AG09309 (cell line): ENCODE measurements around the gene IL21R.
"Not testable (repeated sequence)": the region's sequence is repeated elsewhere in the genome, so short reads cannot be mapped to it uniquely, and the experiment has no call there.

Source experiments
- DNase-seq: peaks from one replicate; pipeline ENCODE4 v3.0.0-alpha.2; 2010; ENCODE audit warnings: low read depth
- H3K4me3 ChIP-seq: 2 replicates; pipeline ENCODE4 v1.5.1; 2011; ENCODE audit warnings: mild to moderate bottlenecking, low read depth, low read length, moderate library complexity; ENCODE audit not compliant: control insufficient read depth
- TF ChIP-seq, protein P1 (sequence below): IDR thresholded peaks from 2 replicates; pipeline ENCODE4 v1.5.1; 2011; ENCODE audit warnings: mild to moderate bottlenecking, low read depth, low read length, inconsistent platforms; ENCODE audit not compliant: insufficient read depth, control insufficient read depth; ENCODE audit errors: missing control alignments

The IL21R gene

DNA sequence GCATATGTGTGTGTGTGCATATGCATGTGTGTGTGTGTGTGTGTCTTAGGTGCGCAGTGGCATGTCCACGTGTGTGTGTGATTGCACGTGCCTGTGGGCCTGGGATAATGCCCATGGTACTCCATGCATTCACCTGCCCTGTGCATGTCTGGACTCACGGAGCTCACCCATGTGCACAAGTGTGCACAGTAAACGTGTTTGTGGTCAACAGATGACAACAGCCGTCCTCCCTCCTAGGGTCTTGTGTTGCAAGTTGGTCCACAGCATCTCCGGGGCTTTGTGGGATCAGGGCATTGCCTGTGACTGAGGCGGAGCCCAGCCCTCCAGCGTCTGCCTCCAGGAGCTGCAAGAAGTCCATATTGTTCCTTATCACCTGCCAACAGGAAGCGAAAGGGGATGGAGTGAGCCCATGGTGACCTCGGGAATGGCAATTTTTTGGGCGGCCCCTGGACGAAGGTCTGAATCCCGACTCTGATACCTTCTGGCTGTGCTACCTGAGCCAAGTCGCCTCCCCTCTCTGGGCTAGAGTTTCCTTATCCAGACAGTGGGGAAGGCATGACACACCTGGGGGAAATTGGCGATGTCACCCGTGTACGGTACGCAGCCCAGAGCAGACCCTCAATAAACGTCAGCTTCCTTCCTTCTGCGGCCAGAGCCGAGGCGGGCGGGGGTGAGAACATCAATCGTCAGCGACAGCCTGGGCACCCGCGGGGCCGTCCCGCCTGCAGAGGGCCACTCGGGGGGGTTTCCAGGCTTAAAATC, 47.6 kb downstream of the IL21R start:
- TF ChIP-seq, protein P1, sequence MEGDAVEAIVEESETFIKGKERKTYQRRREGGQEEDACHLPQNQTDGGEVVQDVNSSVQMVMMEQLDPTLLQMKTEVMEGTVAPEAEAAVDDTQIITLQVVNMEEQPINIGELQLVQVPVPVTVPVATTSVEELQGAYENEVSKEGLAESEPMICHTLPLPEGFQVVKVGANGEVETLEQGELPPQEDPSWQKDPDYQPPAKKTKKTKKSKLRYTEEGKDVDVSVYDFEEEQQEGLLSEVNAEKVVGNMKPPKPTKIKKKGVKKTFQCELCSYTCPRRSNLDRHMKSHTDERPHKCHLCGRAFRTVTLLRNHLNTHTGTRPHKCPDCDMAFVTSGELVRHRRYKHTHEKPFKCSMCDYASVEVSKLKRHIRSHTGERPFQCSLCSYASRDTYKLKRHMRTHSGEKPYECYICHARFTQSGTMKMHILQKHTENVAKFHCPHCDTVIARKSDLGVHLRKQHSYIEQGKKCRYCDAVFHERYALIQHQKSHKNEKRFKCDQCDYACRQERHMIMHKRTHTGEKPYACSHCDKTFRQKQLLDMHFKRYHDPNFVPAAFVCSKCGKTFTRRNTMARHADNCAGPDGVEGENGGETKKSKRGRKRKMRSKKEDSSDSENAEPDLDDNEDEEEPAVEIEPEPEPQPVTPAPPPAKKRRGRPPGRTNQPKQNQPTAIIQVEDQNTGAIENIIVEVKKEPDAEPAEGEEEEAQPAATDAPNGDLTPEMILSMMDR = no peak
- no peak overlapping the region for H3K4me3 ChIP-seq
- DNase-seq = no peak

DNA sequence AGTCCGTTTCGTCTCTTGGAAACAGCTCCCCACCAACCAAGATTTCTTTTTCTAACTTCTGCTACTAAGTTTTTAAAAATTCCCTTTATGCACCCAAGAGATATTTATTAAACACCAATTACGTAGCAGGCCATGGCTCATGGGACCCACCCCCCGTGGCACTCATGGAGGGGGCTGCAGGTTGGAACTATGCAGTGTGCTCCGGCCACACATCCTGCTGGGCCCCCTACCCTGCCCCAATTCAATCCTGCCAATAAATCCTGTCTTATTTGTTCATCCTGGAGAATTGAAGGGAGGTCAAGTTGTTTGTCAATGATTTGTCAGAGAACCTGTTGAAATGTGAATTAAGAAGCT, 48.2 kb downstream of the IL21R start:
- H3K4me3 ChIP-seq = no peak overlapping the region
- DNase-seq = no peak
- TF ChIP-seq, protein P1 = no peak

DNA sequence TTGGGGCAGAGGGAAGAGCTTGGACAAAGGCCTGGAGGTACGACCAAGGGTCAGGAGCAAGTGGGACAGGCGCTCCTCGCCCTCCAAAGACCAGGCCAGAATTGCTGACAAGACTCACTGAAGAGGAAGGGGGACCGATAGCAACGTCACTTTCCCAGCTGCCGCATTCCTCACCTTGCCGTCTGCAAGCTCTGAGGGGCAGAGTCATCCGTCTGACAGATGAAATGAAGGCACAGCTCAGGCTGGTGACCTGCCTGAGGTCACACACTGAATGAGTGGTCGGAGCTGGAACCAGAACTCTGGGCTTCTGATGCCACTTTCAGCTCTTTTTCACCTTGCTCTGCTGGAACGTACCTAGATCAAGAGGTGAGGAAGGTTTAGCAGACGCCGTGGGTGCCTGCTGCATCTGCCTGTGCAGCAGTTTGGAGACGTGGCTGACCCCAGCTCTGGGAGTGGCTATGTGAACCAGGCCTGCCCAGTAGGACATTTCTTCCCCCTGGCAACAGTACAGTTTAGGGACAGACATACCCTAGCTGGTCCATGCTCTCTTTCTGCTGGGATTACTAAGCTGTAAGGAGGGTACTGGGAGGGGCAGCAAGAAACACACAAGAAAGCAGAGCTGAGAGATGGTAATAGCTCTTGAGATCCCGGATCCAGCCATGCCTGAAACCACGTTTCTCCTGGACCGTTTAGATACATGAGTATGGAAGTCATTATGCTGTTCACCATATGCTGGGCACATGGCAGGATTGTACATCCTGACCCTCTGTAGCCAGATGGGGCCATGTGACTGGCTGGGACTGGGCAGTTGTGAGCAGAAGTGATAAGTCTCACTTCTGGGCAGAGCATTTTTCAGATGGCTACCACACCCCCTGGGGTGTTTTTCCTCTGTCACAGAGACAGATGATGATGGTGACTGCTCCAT, 50.9 kb downstream of the IL21R start:
- DNase-seq = no peak
- TF ChIP-seq, protein P1 = no peak
- no peak overlapping the region for H3K4me3 ChIP-seq

DNA sequence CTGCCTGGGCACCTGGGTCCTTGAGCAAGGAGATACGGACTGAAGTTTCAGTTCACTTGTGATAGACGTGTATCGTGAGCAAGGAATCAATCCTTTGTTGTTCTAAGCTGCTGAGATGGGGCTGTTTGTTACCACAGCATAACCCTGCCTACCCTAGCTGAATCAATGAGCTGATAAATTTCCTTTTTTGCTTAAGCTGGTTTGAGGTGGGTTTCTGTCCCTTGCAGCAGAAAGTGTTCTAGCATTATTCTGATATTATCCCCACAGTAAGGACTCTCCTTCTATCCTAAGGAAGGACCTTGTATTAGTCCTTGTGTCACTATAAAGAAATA, 51.5 kb downstream of the IL21R start:
- no peak for DNase-seq
- H3K4me3 ChIP-seq = no peak overlapping the region
- TF ChIP-seq, protein P1 = no peak

DNA sequence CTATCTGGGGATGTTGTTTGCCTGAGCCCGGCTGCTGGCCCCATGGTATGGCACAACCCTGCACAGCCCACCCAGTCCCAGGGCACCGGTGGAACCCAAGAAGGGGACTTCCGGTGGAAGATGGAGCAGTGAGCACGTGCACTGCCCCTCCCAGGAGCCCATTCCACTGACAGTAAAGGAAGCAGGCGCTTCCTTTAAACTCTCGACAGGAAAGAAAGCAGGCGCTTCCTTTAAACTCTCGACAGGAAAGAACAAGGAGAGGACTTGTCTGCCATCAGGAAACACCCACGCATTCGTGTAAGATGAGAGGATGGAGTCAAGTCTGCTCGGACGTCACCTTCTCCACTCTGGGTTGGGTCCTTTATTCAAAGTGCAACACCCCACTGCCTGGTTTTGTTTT, 53.7 kb downstream of the IL21R start:
- TF ChIP-seq, protein P1 = no peak
- no peak for DNase-seq
- H3K4me3 ChIP-seq = no peak overlapping the region

DNA sequence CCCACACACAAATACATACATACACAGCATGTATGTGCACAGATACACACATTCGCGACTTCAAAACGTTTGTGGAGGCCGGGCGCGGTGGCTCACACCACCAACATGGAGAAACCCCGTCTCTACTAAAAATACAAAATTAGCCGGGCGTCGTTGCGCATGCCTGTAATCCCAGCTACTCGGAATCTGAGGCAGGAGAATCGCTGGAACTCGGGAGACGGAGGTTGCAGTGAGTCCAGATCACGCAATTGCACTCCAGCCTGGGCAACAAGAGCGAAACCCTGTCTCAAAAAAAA, 55.6 kb downstream of the IL21R start:
- DNase-seq, H3K4me3 ChIP-seq: not testable (repeated sequence)

DNA sequence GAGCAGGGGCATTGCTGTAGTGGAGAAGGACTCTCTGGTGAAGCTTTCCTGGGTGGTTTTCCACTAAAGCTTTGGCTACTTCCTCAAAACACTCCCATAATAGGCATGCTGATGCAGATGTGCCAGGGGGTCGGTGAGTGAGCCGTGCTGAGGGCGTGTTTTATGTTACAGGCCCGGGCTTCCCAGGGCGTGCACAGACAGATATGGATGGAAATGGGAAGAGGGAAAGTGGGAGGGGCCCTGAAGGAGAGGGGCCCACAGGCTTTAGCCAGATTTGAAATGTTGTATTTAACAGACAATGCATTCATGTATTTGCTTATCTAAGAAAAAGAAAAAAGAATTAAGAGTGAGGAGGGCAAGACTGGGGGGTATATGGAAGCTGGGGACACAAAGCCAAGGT, 56.3 kb downstream of the IL21R start:
- H3K4me3 ChIP-seq = no peak overlapping the region
- TF ChIP-seq, protein P1 = no peak

More for the DNA sequence above, 56.3 kb downstream of the IL21R start:
- DNase-seq = no peak
